Uterus (tissue), 4 donors: ENCODE data around the gene BAHCC1. TPM values are rescaled to one million over a fixed set of nuclear protein-coding genes. Genes with fewer than 3 reads are reported as not detected.

ENCODE experiments used
- DNase-seq, 2 donors: peaks; one replicate each; pipeline ENCODE4 v3.0.0-alpha.2; 2019 to 2020
- H3K27ac ChIP-seq, 2 donors: fragments of 200-600 bp; sonication (generic); 1 replicate in 1 of 2; 2 replicates in 1 of 2; pipeline ENCODE4 v1.5.1; 2016 to 2018
- H3K27me3 ChIP-seq, 2 donors: fragments of 200-600 bp; sonication (generic); one replicate each; pipeline ENCODE4 v1.5.1; 2018 to 2019; ENCODE audit warnings: control low read depth in 1 of 2
- H3K36me3 ChIP-seq, 2 donors: fragments of 200-600 bp; sonication (generic); one replicate each; pipeline ENCODE4 v1.5.1; 2019; ENCODE audit warnings: control low read depth in 1 of 2
- H3K4me1 ChIP-seq, 2 donors: fragments of 200-600 bp; sonication (generic); one replicate each; pipeline ENCODE4 v1.5.1; 2018 to 2019; ENCODE audit warnings: control low read depth in 1 of 2
- H3K4me3 ChIP-seq, 2 donors: fragments of 200-600 bp; sonication (generic); 1 replicate in 1 of 2; 2 replicates in 1 of 2; pipeline ENCODE4 v1.5.1; 2018 to 2019; ENCODE audit warnings: mild to moderate bottlenecking in 1 of 2
- H3K9me3 ChIP-seq, 2 donors: fragments of 200-600 bp; sonication (generic); one replicate each; pipeline ENCODE4 v1.5.1; 2019; ENCODE audit warnings: control low read depth in 1 of 2
- POLR2A ChIP-seq, 2 donors: fragments of 450-650 bp; IDR thresholded peaks; one replicate each; pipeline ENCODE4 v1.6.1; 2016; ENCODE audit warnings: antibody characterized with exemption in 2 of 2, mild to moderate bottlenecking in 1 of 2, moderate library complexity in 1 of 2
- intact Hi-C: fragments of 100-400 bp; cut with DNase I; formaldehyde crosslinking; loops from one replicate; pipeline ENCODE4 v1.15.1; 2023; ENCODE audit warnings: low total_unique reads
- total RNA-seq, 4 donors: library from RNA; depleted of rRNA in 3 of 4; stranded (reverse); fragments of >200 nt in 3 of 4; gene quantifications; one replicate each; pipeline versions ENCODE4 v1.1.0 to v1.2.4, GENCODE V29; 2014 to 2023
- TF ChIP-seq, protein P1 (sequence below), 4 experiments: fragments of 200-600 bp in 2 of 4; fragments of 450-650 bp in 2 of 4; sonication (generic) in 2 of 4; IDR thresholded peaks; one replicate each; pipeline ENCODE4 v1.5.1; 2016 to 2019; ENCODE audit warnings: antibody characterized with exemption in 4 of 4, mild to moderate bottlenecking in 2 of 4, moderate library complexity in 1 of 4
- donor health status: DM: yes; HTN: yes; CAD: no.

BAHCC1 gene
- total RNA-seq, 4 donors from 2014 or later = 1.5 to 34.1 (median 8.5) TPM

DNA sequence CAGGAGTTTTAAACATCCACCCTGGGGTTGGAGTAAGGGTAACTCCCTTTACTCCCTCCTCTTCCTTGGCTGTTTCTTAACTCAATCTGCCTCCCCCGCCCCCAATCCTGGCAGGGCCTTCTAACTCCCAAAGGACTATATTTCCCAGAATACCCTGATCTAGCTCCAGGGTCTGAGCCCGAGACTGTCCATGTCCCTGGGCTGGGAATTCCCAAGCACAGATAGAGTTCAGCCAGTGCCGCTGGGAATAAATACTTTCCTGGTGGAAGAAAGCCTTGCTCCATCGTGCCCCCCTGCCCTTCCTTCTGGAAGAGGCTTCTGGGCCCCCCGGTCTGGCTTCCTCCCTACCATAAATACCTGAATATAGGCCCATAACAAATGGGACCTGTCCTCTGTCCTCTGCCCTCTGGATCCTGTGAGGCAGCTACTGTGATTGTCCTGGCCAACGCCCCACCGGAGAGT lies 10.2 kb downstream of the BAHCC1 start:
- no peak for TF ChIP-seq POLR2A (IDR thresholded peaks at IDR 0.05)
- TF ChIP-seq, protein P1, sequence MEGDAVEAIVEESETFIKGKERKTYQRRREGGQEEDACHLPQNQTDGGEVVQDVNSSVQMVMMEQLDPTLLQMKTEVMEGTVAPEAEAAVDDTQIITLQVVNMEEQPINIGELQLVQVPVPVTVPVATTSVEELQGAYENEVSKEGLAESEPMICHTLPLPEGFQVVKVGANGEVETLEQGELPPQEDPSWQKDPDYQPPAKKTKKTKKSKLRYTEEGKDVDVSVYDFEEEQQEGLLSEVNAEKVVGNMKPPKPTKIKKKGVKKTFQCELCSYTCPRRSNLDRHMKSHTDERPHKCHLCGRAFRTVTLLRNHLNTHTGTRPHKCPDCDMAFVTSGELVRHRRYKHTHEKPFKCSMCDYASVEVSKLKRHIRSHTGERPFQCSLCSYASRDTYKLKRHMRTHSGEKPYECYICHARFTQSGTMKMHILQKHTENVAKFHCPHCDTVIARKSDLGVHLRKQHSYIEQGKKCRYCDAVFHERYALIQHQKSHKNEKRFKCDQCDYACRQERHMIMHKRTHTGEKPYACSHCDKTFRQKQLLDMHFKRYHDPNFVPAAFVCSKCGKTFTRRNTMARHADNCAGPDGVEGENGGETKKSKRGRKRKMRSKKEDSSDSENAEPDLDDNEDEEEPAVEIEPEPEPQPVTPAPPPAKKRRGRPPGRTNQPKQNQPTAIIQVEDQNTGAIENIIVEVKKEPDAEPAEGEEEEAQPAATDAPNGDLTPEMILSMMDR (IDR thresholded peaks at IDR 0.05) = no peak
- H3K4me1 ChIP-seq = peaks cover 0 to 35% of the 10 kb centered on the region in 2 donors
- H3K9me3 ChIP-seq = no peaks in the 10 kb centered on the region
- peak; percentile 95 to 96 for DNase-seq
- no peaks in the 10 kb centered on the region for H3K27me3 ChIP-seq
- H3K27ac ChIP-seq = peak overlapping the region; percentile 97
- H3K4me3 ChIP-seq = peak overlapping the region in 1 of 2 donors; percentile 1
- intact Hi-C loops = loop anchor here (10.0 kb wide), 1 partner anchor 111 kb away; the partner anchor contains the start of gene SLC38A10
- no peaks in the 10 kb centered on the region for H3K36me3 ChIP-seq

DNA sequence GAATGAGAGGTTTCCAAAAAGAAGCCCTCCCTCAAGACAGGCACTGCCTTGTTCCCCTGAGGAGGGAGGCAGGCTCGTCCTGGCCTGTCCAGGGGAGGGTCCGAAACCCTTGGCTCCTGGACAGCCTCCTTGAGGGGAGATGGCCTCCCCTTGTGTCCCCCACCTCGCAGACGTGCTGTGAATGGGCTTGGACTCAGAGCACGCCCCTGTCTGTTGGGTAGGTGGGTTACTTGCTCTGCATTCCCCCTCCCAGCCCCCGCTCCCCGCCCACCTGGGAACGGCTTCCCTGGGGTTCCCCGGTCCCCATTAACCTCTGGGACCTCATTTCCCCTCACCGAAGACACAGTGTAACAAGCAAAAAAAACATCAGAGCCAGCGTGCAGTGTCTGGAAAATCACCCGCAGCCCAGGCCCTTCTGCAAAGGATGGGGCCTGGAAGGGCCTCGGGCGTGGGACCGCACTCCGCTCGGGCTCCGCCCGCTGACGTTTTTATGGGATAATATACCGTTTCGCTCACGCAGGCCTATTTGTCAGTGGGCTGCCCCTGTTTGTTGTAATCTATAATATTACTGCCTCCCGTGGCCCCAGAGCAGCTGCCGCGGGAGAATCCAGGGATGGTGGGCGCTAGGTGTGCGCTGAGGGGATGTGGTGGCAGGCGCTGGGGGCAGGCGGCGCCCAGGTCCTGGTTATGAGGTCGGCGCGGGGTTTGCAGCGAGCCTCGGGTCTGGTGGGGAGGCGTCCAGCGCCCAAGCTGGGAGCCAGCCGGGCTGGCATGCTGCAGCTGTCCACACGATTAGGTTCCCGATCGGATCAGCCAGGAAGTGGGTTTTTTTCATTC lies 11.1 kb downstream of the BAHCC1 start:
- TF ChIP-seq POLR2A (IDR thresholded peaks at IDR 0.05) = no peak
- TF ChIP-seq, protein P1 (IDR thresholded peaks at IDR 0.05) = no peak
- H3K4me1 ChIP-seq = peaks cover 0 to 26% of the 10 kb centered on the region in 2 donors
- no peaks in the 10 kb centered on the region for H3K27me3 ChIP-seq
- H3K27ac ChIP-seq = peak overlapping the region; percentile 97
- no peaks in the 10 kb centered on the region for H3K36me3 ChIP-seq
- intact Hi-C loops = loop anchor here (10.0 kb wide), 1 partner anchor 112 kb away; the partner anchor contains the start of gene SLC38A10
- H3K9me3 ChIP-seq = no peaks in the 10 kb centered on the region
- peak overlapping the region; percentile 1 to 13 for H3K4me3 ChIP-seq
- DNase-seq = peak; percentile 78 to 80

DNA sequence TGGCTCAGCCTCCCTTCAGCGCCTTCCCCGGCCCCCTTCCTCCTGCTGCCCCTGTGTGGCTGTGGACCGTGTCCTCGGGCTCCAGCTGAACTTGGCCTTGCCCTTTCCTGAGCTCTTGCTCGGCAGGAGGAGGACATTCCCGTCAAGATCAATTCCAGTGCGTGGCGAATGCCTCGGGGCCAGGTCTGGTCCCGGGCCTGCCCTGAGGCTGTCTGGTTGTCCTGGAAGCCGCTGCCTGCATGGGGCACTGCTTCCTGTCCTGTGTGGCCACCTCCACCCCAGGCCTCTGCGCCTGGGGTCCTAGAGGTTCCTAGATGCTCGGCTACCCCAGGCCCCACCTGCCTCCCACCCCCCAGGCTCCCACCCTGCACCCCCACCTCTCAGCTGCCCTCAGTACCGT lies 12.8 kb downstream of the BAHCC1 start:
- TF ChIP-seq, protein P1 (IDR thresholded peaks at IDR 0.05) = no peak
- TF ChIP-seq POLR2A (IDR thresholded peaks at IDR 0.05) = no peak
- Histone ChIP-seq H3K36me3 (no peaks in the 10 kb centered on the region), H3K4me3 (no peak overlapping the region), H3K4me1 (peaks cover 0 to 16% of the 10 kb centered on the region in 2 donors), H3K9me3 (no peaks in the 10 kb centered on the region), H3K27me3 (no peaks in the 10 kb centered on the region), H3K27ac (no peak overlapping the region)
- intact Hi-C loops = loop anchor here (10.0 kb wide), 1 partner anchor 113 kb away; the partner anchor contains the start of gene SLC38A10
- DNase-seq = no peak

DNA sequence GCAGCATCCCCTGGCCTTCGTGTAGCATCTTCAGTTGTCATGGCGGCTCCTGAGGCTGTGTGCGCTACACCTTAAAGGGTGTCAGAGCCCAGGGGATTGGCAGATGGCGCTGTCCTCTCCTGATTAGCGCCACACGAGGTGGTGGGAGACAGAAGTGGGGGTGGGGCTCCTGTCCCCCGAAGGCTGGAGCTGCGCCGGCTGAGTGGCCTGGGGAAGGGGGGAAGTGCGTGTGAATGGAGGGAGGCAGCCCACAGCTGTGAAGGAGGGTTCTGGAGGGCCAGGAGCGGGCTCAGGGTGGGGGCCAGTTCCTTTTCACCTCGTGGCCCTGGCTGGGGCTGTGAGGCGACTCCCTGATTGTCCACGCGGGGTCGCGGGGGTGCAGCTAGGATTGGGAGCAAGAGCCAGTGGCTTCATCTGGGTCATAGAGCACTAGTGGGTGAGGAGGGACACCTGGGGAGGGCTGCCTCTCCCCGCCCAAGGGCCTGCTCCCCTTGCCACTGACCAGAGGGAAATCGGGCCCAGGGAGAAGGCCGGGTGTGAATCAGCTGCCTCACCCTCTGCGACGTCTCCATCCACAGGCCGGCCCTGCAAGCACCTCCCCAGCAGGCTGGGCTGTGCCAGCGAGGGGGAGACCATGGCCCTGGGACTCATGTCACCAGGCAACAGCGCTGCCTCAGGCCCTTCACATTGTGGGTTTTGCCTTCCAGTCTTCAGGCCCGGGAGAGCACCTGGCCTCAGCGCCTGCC lies 14.1 kb downstream of the BAHCC1 start:
- Histone ChIP-seq H3K4me1 (peaks cover 0 to 13% of the 10 kb centered on the region in 2 donors), H3K27ac (no peak overlapping the region)
- intact Hi-C loops = loop anchor here (10.0 kb wide), 1 partner anchor 115 kb away; the partner anchor contains the start of gene SLC38A10

More for the DNA sequence above, 14.1 kb downstream of the BAHCC1 start:
- no peak for TF ChIP-seq POLR2A (IDR thresholded peaks at IDR 0.05)
- TF ChIP-seq, protein P1 (IDR thresholded peaks at IDR 0.05) = no peak
- H3K4me3 ChIP-seq = no peak overlapping the region
- H3K27me3 ChIP-seq = no peaks in the 10 kb centered on the region
- H3K9me3 ChIP-seq = no peaks in the 10 kb centered on the region
- H3K36me3 ChIP-seq = no peaks in the 10 kb centered on the region
- DNase-seq = no peak
